ENCODE measurements around the gene ELP5.

Gene ELP5

GRCh38 chr17:7235693-7236665 is 16.0 kb upstream of the ELP5 start:
- ATAC-seq: no peak
- TF ChIP-seq ZC3H10 (CRISPR knock-in tag; IDR thresholded peaks at IDR 0.05) (no peak), ZNF70 (CRISPR knock-in tag; IDR thresholded peaks at IDR 0.05) (no peak), ZNF565 (CRISPR knock-in tag; conservative IDR thresholded peaks at IDR 0.05; ENCODE audit: low read depth) (no peak), PATZ1 (CRISPR knock-in tag; IDR thresholded peaks at IDR 0.05; ENCODE audit: borderline replicate concordance) (no peak), ZFP3 (CRISPR knock-in tag; IDR thresholded peaks at IDR 0.05) (no peak), TCF4 (CRISPR knock-in tag; IDR thresholded peaks at IDR 0.05; ENCODE audit: borderline replicate concordance) (no peak), ARNTL (CRISPR knock-in tag; IDR thresholded peaks at IDR 0.05; ENCODE audit: borderline replicate concordance, low read depth) (no peak), RARB (CRISPR knock-in tag; IDR thresholded peaks at IDR 0.05) (no peak), SNAI2 (CRISPR knock-in tag; IDR thresholded peaks at IDR 0.05) (no peak), ISL1 (CRISPR knock-in tag; IDR thresholded peaks at IDR 0.05) (no peak), TOX (CRISPR knock-in tag; IDR thresholded peaks at IDR 0.05; ENCODE audit: borderline replicate concordance) (no peak), ZFP30 (CRISPR knock-in tag; IDR thresholded peaks at IDR 0.05) (no peak), CSRNP3 (CRISPR knock-in tag; IDR thresholded peaks at IDR 0.05) (no peak), TSHZ2 (CRISPR knock-in tag; IDR thresholded peaks at IDR 0.05) (no peak), CREB5 (CRISPR knock-in tag; IDR thresholded peaks at IDR 0.05; ENCODE audit: low read depth) (no peak), OSR1 (CRISPR knock-in tag; IDR thresholded peaks at IDR 0.05) (no peak), PPARA (CRISPR knock-in tag; IDR thresholded peaks at IDR 0.05; ENCODE audit: borderline replicate concordance) (no peak), CSDC2 (CRISPR knock-in tag; IDR thresholded peaks at IDR 0.05) (no peak), ESRRG (CRISPR knock-in tag; IDR thresholded peaks at IDR 0.05) (no peak)

- no peak for TF ChIP-seq OSR1 (CRISPR knock-in tag; IDR thresholded peaks at IDR 0.05)
- no peak for TF ChIP-seq TOX (CRISPR knock-in tag; IDR thresholded peaks at IDR 0.05; ENCODE audit: borderline replicate concordance)
- no peak for TF ChIP-seq ZNF8 (CRISPR knock-in tag; IDR thresholded peaks at IDR 0.05)
- TF ChIP-seq ESRRG (CRISPR knock-in tag; IDR thresholded peaks at IDR 0.05): no peak
- no peak for TF ChIP-seq ZFP30 (CRISPR knock-in tag; IDR thresholded peaks at IDR 0.05)
- TF ChIP-seq PPARA (CRISPR knock-in tag; IDR thresholded peaks at IDR 0.05; ENCODE audit: borderline replicate concordance): no peak
- no peak for TF ChIP-seq SNAI2 (CRISPR knock-in tag; IDR thresholded peaks at IDR 0.05)
- TF ChIP-seq ZNF565 (CRISPR knock-in tag; conservative IDR thresholded peaks at IDR 0.05; ENCODE audit: low read depth): no peak
- no peak for TF ChIP-seq ARNTL (CRISPR knock-in tag; IDR thresholded peaks at IDR 0.05; ENCODE audit: borderline replicate concordance, low read depth)
- no peak for TF ChIP-seq GLIS3 (CRISPR knock-in tag; IDR thresholded peaks at IDR 0.05)
- TF ChIP-seq ZC3H10 (CRISPR knock-in tag; IDR thresholded peaks at IDR 0.05): no peak
- no peak for TF ChIP-seq ZFP3 (CRISPR knock-in tag; IDR thresholded peaks at IDR 0.05)
- TF ChIP-seq CSRNP3 (CRISPR knock-in tag; IDR thresholded peaks at IDR 0.05): no peak
- TF ChIP-seq BACH2 (CRISPR knock-in tag; IDR thresholded peaks at IDR 0.05; ENCODE audit: borderline replicate concordance): no peak
- TF ChIP-seq ISL1 (CRISPR knock-in tag; IDR thresholded peaks at IDR 0.05): no peak
- TF ChIP-seq PATZ1 (CRISPR knock-in tag; IDR thresholded peaks at IDR 0.05; ENCODE audit: borderline replicate concordance): no peak
- TF ChIP-seq, protein P1, sequence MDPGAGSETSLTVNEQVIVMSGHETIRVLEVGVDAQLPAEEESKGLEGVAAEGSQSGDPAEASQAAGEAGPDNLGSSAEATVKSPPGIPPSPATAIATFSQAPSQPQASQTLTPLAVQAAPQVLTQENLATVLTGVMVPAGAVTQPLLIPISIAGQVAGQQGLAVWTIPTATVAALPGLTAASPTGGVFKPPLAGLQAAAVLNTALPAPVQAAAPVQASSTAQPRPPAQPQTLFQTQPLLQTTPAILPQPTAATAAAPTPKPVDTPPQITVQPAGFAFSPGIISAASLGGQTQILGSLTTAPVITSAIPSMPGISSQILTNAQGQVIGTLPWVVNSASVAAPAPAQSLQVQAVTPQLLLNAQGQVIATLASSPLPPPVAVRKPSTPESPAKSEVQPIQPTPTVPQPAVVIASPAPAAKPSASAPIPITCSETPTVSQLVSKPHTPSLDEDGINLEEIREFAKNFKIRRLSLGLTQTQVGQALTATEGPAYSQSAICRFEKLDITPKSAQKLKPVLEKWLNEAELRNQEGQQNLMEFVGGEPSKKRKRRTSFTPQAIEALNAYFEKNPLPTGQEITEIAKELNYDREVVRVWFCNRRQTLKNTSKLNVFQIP (CRISPR knock-in tag; IDR thresholded peaks at IDR 0.05; ENCODE audit: borderline replicate concordance, low read depth): no peak
- TF ChIP-seq CREB5 (CRISPR knock-in tag; IDR thresholded peaks at IDR 0.05; ENCODE audit: low read depth): no peak
- TF ChIP-seq TCF4 (CRISPR knock-in tag; IDR thresholded peaks at IDR 0.05; ENCODE audit: borderline replicate concordance): no peak
- ATAC-seq: no peak
Observed at GRCh38 chr17:7236808-7237207, 15.2 kb upstream of the ELP5 start.

Measured in SK-N-SH treated with all-trans-retinoic acid at 6 μM for 48 hours (cell line).